Adrenal gland (tissue), 12 donors: ENCODE results near the gene ST6GALNAC5. TPM values are rescaled to one million over a fixed set of nuclear protein-coding genes. Genes with fewer than 3 reads are reported as not detected.
A peak's percentile ranks its signal among the peaks of the same experiment; 100 is the strongest.

Experiments
- DNase-seq, 7 donors: peaks; one replicate each; pipeline ENCODE4 v3.0.0-alpha.2; 2019 to 2020
- H3K27ac ChIP-seq, 5 donors: fragments of 200-600 bp; sonication (generic) in 4 of 5; 1 replicate in 3 of 5; 2 replicates in 2 of 5; pipeline versions ENCODE4 v1.5.1 to v1.8.0; 2016 to 2020; ENCODE audit warnings: mild to moderate bottlenecking in 1 of 5
- H3K27me3 ChIP-seq: fragments of 200-600 bp; 2 replicates; pipeline ENCODE4 v1.8.0; 2021
- H3K36me3 ChIP-seq, 2 donors: fragments of 200-600 bp; replicated peaks in 1 of 2; 1 replicate in 1 of 2; 2 replicates in 1 of 2; pipeline versions ENCODE4 v1.5.1 to v1.8.0; 2018 to 2022
- H3K4me1 ChIP-seq, 2 donors: fragments of 200-600 bp; replicated peaks in 1 of 2; 1 replicate in 1 of 2; 2 replicates in 1 of 2; pipeline versions ENCODE4 v1.5.1 to v1.8.0; 2018 to 2021
- H3K4me3 ChIP-seq, 4 donors: fragments of 200-600 bp; sonication (generic) in 3 of 4; one replicate each; pipeline ENCODE4 v1.5.1; 2016 to 2018
- H3K9me3 ChIP-seq, 3 donors: fragments of 200-600 bp; sonication (generic) in 1 of 3; replicated peaks in 1 of 3; 1 replicate in 2 of 3; 2 replicates in 1 of 3; pipeline versions ENCODE4 v1.5.1 to v1.8.0; 2016 to 2021
- CTCF ChIP-seq, 6 experiments: fragments of 450-650 bp in 4 of 6; fragments of 200-600 bp in 2 of 6; sonication (generic) in 1 of 6; IDR thresholded peaks; 1 replicate in 5 of 6; 2 replicates in 1 of 6; pipeline versions ENCODE4 v1.5.1 to v1.8.0; 2016 to 2021; ENCODE audit warnings: antibody characterized with exemption in 6 of 6, mild to moderate bottlenecking in 2 of 6, moderate library complexity in 1 of 6
- POLR2A ChIP-seq, 2 donors: fragments of 450-650 bp; IDR thresholded peaks; one replicate each; pipeline ENCODE4 v1.6.1; 2017; ENCODE audit warnings: antibody characterized with exemption in 2 of 2, mild to moderate bottlenecking in 2 of 2, moderate library complexity in 1 of 2
- WGBS, 4 donors: extraction: QIAGEN DNeasy Blood & Tissue Kit in 2 of 4; methylation state at CpG; one replicate each; pipeline versions ENCODE4 v1.1.5 to v1.1.7; 2013 to 2017; 5-methylcytosine and 5-hydroxymethylcytosine counted together
- intact Hi-C, 2 donors: fragments of 100-400 bp; cut with DNase I; formaldehyde crosslinking; loops; one replicate each; pipeline versions ENCODE4 v1.14.1 to v1.15.0; 2022 to 2023
- polyA plus RNA-seq, 3 donors: library from polyadenylated mRNA; stranded (reverse); fragments of 200-250 nt in 2 of 3; fragments of 350-450 nt in 1 of 3; fragmentation: Illumina TruSeq in 1 of 3; extraction: RNeasy Lipid Tissue Mini Kit (QIAGEN cat#74804) in 1 of 3; gene quantifications; one replicate each; pipeline ENCODE4 v1.2.3, GENCODE V29; 2013 to 2014
- total RNA-seq, 9 donors: library from RNA; depleted of rRNA in 4 of 9; stranded (reverse); fragments of >200 nt in 4 of 9; fragments of 120-200 nt in 1 of 9; fragmentation: NEBNext Ultra II Directional in 1 of 9; extraction: Animal tissue kit (Norgen Biotek cat#: 25700) in 1 of 9; gene quantifications; one replicate each; pipeline versions ENCODE4 v1.1.0 to v1.2.4, GENCODE V29; 2013 to 2023
- donor health status: healthy with polysubstance abuse.
- donor health status: Bipolar disorder and iron deficiency.
- donor health status: DM: yes; HTN: yes; CAD: no.
- donor health status: DM: no; HTN: no; CAD: no.
- donor health status: DM: no; HTN: no; CAD: no.
- donor health status: DM: yes; HTN: yes; CAD: no.

The ST6GALNAC5 gene
- total and polyA plus RNA-seq, 12 donors: 1.1 to 48.4 (median 21.4) TPM

- H3K36me3 ChIP-seq: no peaks in the 10 kb centered on the region
- H3K9me3 ChIP-seq: no peaks in the 10 kb centered on the region
- DNase-seq: no peak
- peaks cover 0 to 7% of the 10 kb centered on the region in 2 donors for H3K4me1 ChIP-seq
- 84 to 90% (median 87%) methylated on average over 5 of the region's 5 CpGs for WGBS, 4 donors
- H3K27ac ChIP-seq: no peak overlapping the region
- no peaks in the 10 kb centered on the region for H3K27me3 ChIP-seq
- intact Hi-C loops: no loop called here
- TF ChIP-seq POLR2A (IDR thresholded peaks at IDR 0.05) (no peak), CTCF (IDR thresholded peaks at IDR 0.05) (no peak)
- no peak overlapping the region for H3K4me3 ChIP-seq
Measured at GRCh38 chr1:77030401-77031105, 163.3 kb downstream of the ST6GALNAC5 start.

- TF ChIP-seq CTCF (IDR thresholded peaks at IDR 0.05) (no peak), POLR2A (IDR thresholded peaks at IDR 0.05) (no peak)
- no peaks in the 10 kb centered on the region for H3K27me3 ChIP-seq
- no peak overlapping the region for H3K27ac ChIP-seq
- H3K36me3 ChIP-seq: no peaks in the 10 kb centered on the region
- 46 to 61% (median 50%) methylated on average over 3 of the region's 3 CpGs for WGBS, 4 donors
- intact Hi-C loops: no loop called here
- H3K4me3 ChIP-seq: no peak overlapping the region
- H3K4me1 ChIP-seq: peaks cover 0 to 2% of the 10 kb centered on the region in 2 donors
- no peaks in the 10 kb centered on the region for H3K9me3 ChIP-seq
- DNase-seq: no peak
Measured at GRCh38 chr1:77031106-77031662, 163.9 kb downstream of the ST6GALNAC5 start.

GRCh38 chr1:77036560-77036959 lies 169.3 kb downstream of the ST6GALNAC5 start:
- no peak for TF ChIP-seq CTCF (IDR thresholded peaks at IDR 0.05)
- no peak for TF ChIP-seq POLR2A (IDR thresholded peaks at IDR 0.05)
- H3K9me3 ChIP-seq: no peaks in the 10 kb centered on the region
- no peak overlapping the region for H3K4me3 ChIP-seq
- WGBS, 4 donors: 49 to 65% (median 58%) methylated on average over 2 of the region's 2 CpGs
- no peaks in the 10 kb centered on the region for H3K4me1 ChIP-seq
- no peaks in the 10 kb centered on the region for H3K36me3 ChIP-seq
- H3K27ac ChIP-seq: no peak overlapping the region
- intact Hi-C loops: no loop called here
- DNase-seq: peak in 1 of 7 donors; percentile 20
- H3K27me3 ChIP-seq: no peaks in the 10 kb centered on the region

- no peaks in the 10 kb centered on the region for H3K4me1 ChIP-seq
- H3K36me3 ChIP-seq: no peaks in the 10 kb centered on the region
- no peak for DNase-seq
- H3K4me3 ChIP-seq: no peak overlapping the region
- intact Hi-C loops: no loop called here
- no peaks in the 10 kb centered on the region for H3K27me3 ChIP-seq
- no peaks in the 10 kb centered on the region for H3K9me3 ChIP-seq
- TF ChIP-seq CTCF (IDR thresholded peaks at IDR 0.05) (no peak), POLR2A (IDR thresholded peaks at IDR 0.05) (no peak)
- H3K27ac ChIP-seq: no peak overlapping the region
Measured at GRCh38 chr1:77037038-77037437, 169.8 kb downstream of the ST6GALNAC5 start.
